SU-DHL-6 (cell line): ENCODE data around the gene HS2ST1.

Experiments used
- EZH2phosphoT487 ChIP-seq: fragments of 200-600 bp; sonication (generic), shearing (Covaris generic); conservative IDR thresholded peaks from 2 replicates; pipeline ENCODE4 v1.6.1; 2018; ENCODE audit warnings: mild to moderate bottlenecking, antibody characterized with exemption, low read length, moderate library complexity, mixed read lengths
- TF ChIP-seq, protein P1 (sequence below): fragments of 200-600 bp; sonication (generic); IDR thresholded peaks from one replicate; pipeline ENCODE4 v1.5.1; 2017; ENCODE audit warnings: antibody characterized with exemption, mild to moderate bottlenecking, low read length, moderate library complexity; ENCODE audit not compliant: insufficient read depth, poor library complexity, severe bottlenecking

DNA sequence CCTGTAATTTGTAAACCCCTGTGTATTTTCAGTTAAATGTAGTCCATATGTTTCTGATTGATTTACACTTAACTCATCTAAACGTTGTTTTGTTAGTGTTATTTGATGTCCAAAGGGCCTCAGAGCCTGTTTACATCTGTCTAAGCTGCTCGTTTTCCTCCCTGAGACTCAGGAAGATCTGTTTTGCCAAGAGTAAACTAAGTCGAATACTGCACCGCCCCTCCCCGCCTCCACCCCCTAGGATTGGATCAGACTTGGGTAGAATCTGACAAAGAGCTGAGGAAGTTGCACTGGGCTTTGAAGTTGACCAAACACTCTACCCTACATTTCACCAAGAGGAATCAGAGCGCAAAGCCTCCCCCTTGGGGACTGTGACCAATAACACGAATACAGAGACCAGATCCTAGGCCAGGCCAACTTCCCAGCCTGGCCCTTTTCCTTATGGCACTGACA lies 207.3 kb downstream of the HS2ST1 start:
- TF ChIP-seq, protein P1, sequence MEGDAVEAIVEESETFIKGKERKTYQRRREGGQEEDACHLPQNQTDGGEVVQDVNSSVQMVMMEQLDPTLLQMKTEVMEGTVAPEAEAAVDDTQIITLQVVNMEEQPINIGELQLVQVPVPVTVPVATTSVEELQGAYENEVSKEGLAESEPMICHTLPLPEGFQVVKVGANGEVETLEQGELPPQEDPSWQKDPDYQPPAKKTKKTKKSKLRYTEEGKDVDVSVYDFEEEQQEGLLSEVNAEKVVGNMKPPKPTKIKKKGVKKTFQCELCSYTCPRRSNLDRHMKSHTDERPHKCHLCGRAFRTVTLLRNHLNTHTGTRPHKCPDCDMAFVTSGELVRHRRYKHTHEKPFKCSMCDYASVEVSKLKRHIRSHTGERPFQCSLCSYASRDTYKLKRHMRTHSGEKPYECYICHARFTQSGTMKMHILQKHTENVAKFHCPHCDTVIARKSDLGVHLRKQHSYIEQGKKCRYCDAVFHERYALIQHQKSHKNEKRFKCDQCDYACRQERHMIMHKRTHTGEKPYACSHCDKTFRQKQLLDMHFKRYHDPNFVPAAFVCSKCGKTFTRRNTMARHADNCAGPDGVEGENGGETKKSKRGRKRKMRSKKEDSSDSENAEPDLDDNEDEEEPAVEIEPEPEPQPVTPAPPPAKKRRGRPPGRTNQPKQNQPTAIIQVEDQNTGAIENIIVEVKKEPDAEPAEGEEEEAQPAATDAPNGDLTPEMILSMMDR: no peak
- TF ChIP-seq EZH2phosphoT487: no peak
